Gastroesophageal sphincter (tissue), 3 donors: ENCODE data around the gene CD300A.

ENCODE experiments used
- CTCF ChIP-seq, 4 experiments: fragments of 200-600 bp in 2 of 4; fragments of 450-650 bp in 2 of 4; sonication (generic) in 1 of 4; IDR thresholded peaks; one replicate each; pipeline ENCODE4 v1.5.1; 2017 to 2019; ENCODE audit warnings: antibody characterized with exemption in 4 of 4, mild to moderate bottlenecking in 2 of 4, moderate library complexity in 2 of 4
- EP300 ChIP-seq: sonication (generic); formaldehyde crosslinking; IDR thresholded peaks from one replicate; pipeline ENCODE4 v1.6.1; 2017; ENCODE audit warnings: antibody characterized with exemption, mild to moderate bottlenecking

GRCh38 chr17:74447628-74448159 lies 18.7 kb upstream of the CD300A start:
- TF ChIP-seq EP300 (no peak), CTCF (IDR thresholded peaks at IDR 0.05) (no peak)
